ENCODE results near the gene POLRMT. TPM values are rescaled to one million over a fixed set of nuclear protein-coding genes. Genes with fewer than 3 reads are reported as not detected.

Gene POLRMT
- total RNA-seq, 1 experiment from 2014 or later, result 104 TPM

DNA sequence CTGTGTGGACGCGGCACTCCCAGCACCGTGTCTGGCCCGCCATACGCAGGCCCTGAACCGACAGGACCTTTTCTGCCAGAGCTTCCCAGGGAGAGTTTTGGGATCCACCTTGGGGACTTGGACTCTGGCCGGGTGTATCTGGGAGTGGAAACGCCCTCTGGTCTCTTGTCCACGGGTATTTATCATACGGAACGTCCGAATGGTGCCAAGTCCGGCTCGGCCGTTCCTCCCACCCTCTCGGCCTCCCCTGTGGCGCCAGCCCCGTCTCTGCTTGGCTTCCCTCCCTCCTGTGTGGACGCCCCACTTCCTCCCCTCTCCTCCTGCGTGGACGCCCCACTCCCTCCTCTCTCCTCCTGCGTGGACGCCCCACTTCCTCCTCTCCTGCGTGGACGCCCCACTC lies 31.5 kb downstream of the POLRMT start:
- no peak overlapping the region for H3T11ph ChIP-seq (ENCODE audit: low read length)
- no peak overlapping the region for H4K8ac ChIP-seq (replicated peaks; ENCODE audit: insufficient read length, low read depth, low read length)
- H3K23ac ChIP-seq (ENCODE audit: insufficient read length, low read depth, low read length), result no peak overlapping the region
- no peaks in the 10 kb centered on the region for H3K79me2 ChIP-seq (ENCODE audit: insufficient read depth, low read length)
- Mint-ChIP-seq H3K36me3 (ENCODE audit: insufficient read depth in 1 of 3, low read depth in 3 of 3) (peaks cover 0 to 2% (median 0%) of the 10 kb centered on the region in 3 experiments; a peak in 1 of 7 replicates), H3K27ac (no peak overlapping the region), H3K4me3 (no peak overlapping the region), H3K4me1 (no peaks in the 10 kb centered on the region), H3K27me3 (ENCODE audit: low read depth) (peaks cover 12% of the 10 kb centered on the region), H3K9me3 (peaks cover 29 to 37% of the 10 kb centered on the region in 2 experiments)
- no peak overlapping the region for H3K4ac ChIP-seq (ENCODE audit: low read depth, low read length)
- H4K91ac ChIP-seq (ENCODE audit: insufficient read length, low read depth, low read length), result no peak overlapping the region
- H2BK12ac ChIP-seq (ENCODE audit: insufficient read length, low read depth, low read length), result no peak overlapping the region
- H2AFZ ChIP-seq (ENCODE audit: low read length), result no peak overlapping the region
- no peak for DNase-seq
- H4K20me1 ChIP-seq (ENCODE audit: control insufficient read depth, insufficient read depth, insufficient read length), result no peaks in the 10 kb centered on the region
- no peak overlapping the region for H4K5ac ChIP-seq (ENCODE audit: insufficient read length, low read depth, low read length)
- WGBS (ENCODE audit: extremely low coverage, insufficient read length, low lambda C conversion rate), result no CpG with 5 or more reads among the region's 25 CpGs
- H3K9ac ChIP-seq (ENCODE audit: extremely low read depth, insufficient read length, low read length), result no peak overlapping the region
- H3K4me1 ChIP-seq (ENCODE audit: insufficient read depth, low read length), result no peaks in the 10 kb centered on the region
- H2BK15ac ChIP-seq (ENCODE audit: low read depth, low read length), result no peak overlapping the region
- no peak overlapping the region for H2BK5ac ChIP-seq (ENCODE audit: insufficient read length, low read length)
- no peak overlapping the region for H2AK5ac ChIP-seq (ENCODE audit: insufficient read length, low read length)
- H3K27ac ChIP-seq (ENCODE audit: insufficient read length, low read depth, low read length), result no peak overlapping the region
- H2BK120ac ChIP-seq (ENCODE audit: low read depth, low read length, poor library complexity, severe bottlenecking), result no peak overlapping the region
- H2BK20ac ChIP-seq (ENCODE audit: low read depth, low read length, poor library complexity, severe bottlenecking), result no peak overlapping the region
- peaks cover 5% of the 10 kb centered on the region for H3K9me3 ChIP-seq (ENCODE audit: control insufficient read depth, low read depth, low read length)
- no peak overlapping the region for H3K56ac ChIP-seq (ENCODE audit: insufficient read length, low read depth, low read length)
- TF ChIP-seq, protein P1, sequence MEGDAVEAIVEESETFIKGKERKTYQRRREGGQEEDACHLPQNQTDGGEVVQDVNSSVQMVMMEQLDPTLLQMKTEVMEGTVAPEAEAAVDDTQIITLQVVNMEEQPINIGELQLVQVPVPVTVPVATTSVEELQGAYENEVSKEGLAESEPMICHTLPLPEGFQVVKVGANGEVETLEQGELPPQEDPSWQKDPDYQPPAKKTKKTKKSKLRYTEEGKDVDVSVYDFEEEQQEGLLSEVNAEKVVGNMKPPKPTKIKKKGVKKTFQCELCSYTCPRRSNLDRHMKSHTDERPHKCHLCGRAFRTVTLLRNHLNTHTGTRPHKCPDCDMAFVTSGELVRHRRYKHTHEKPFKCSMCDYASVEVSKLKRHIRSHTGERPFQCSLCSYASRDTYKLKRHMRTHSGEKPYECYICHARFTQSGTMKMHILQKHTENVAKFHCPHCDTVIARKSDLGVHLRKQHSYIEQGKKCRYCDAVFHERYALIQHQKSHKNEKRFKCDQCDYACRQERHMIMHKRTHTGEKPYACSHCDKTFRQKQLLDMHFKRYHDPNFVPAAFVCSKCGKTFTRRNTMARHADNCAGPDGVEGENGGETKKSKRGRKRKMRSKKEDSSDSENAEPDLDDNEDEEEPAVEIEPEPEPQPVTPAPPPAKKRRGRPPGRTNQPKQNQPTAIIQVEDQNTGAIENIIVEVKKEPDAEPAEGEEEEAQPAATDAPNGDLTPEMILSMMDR (conservative IDR thresholded peaks at IDR 0.05), result no peak
- no peaks in the 10 kb centered on the region for H3K23me2 ChIP-seq (ENCODE audit: insufficient read length, low read depth, low read length, poor library complexity, severe bottlenecking)
- no peak overlapping the region for H3K14ac ChIP-seq (ENCODE audit: insufficient read depth, low read length)
- H3K18ac ChIP-seq (ENCODE audit: insufficient read length, low read depth, low read length), result no peak overlapping the region
- H3K79me1 ChIP-seq (ENCODE audit: insufficient read depth, low read depth, low read length, poor library complexity, severe bottlenecking), result no peaks in the 10 kb centered on the region
- no peaks in the 10 kb centered on the region for H3K27me3 ChIP-seq (ENCODE audit: insufficient read depth, low read length)
- H3K4me2 ChIP-seq (ENCODE audit: insufficient read depth, insufficient read length, low read length), result no peak overlapping the region
